Measurements from ENCODE around the gene GTF2F1. TPM values are rescaled to one million over a fixed set of nuclear protein-coding genes. Genes with fewer than 3 reads are reported as not detected.

The GTF2F1 gene
- polyA plus RNA-seq, 1 of the 3 experiments (the other 2 are of a cell fraction), result 104 TPM

DNA sequence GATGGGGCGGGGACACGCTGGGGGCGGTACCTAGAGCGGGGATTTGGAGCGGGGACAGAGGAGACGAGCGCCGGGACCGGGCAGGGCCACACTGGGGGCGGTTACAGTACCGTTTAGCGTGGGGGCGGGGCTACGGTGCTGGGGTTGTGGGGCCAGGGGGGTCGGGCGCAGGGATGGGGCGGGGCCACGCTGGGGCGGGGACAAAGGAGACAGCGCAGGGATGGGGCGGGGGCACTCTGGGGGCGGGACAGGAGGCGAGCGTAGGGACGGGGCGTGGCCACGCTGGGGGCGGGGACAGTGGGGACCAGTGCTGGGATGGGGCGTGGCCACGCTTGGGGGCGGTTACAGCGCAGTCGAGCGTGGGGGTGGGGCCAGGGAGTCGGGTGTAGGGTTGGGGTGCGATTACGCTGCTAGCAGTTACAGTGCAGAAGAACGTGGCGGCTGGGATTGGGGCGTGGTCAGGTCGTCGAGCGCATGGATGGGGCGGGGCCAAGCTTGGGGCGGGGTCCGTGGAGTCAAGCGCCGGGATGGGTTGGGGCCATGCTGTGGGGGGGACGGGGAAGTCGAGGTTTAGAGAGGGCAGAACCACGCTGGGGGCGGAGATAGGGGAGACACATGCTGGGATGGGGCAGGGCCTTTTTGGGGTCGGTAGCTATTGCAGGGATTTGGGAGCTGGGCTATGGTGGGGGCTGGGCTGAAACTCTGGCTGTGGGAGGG is 19.7 kb downstream of the GTF2F1 start (continued):
- TF ChIP-seq, protein P1, sequence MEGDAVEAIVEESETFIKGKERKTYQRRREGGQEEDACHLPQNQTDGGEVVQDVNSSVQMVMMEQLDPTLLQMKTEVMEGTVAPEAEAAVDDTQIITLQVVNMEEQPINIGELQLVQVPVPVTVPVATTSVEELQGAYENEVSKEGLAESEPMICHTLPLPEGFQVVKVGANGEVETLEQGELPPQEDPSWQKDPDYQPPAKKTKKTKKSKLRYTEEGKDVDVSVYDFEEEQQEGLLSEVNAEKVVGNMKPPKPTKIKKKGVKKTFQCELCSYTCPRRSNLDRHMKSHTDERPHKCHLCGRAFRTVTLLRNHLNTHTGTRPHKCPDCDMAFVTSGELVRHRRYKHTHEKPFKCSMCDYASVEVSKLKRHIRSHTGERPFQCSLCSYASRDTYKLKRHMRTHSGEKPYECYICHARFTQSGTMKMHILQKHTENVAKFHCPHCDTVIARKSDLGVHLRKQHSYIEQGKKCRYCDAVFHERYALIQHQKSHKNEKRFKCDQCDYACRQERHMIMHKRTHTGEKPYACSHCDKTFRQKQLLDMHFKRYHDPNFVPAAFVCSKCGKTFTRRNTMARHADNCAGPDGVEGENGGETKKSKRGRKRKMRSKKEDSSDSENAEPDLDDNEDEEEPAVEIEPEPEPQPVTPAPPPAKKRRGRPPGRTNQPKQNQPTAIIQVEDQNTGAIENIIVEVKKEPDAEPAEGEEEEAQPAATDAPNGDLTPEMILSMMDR (IDR thresholded peaks at IDR 0.05), result no peak
- TF ChIP-seq, protein P2, sequence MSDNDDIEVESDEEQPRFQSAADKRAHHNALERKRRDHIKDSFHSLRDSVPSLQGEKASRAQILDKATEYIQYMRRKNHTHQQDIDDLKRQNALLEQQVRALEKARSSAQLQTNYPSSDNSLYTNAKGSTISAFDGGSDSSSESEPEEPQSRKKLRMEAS (IDR thresholded peaks at IDR 0.05; ENCODE audit: low read depth), result peak; percentile 55; the same call in 1 of the 2 replicates

DNA sequence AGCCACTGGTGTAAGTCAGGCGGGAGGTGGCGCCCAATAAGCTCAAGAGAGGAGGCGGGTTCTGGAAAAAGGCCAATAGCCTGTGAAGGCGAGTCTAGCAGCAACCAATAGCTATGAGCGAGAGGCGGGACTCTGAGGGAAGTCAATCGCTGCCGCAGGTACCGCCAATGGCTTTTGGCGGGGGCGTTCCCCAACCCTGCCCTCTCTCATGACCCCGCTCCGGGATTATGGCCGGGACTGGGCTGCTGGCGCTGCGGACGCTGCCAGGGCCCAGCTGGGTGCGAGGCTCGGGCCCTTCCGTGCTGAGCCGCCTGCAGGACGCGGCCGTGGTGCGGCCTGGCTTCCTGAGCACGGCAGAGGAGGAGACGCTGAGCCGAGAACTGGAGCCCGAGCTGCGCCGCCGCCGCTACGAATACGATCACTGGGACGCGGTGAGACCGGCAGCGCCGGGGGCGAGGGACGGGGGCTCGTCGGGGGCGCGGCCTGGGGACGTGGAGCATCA is 20.3 kb downstream of the GTF2F1 start, which contains the start of gene ALKBH7:
Gene ALKBH7 (plus strand): TSS at position 201 of the 502 bp plus-strand sequence. CDS start 27 bp downstream, at position 228.
- Histone ChIP-seq H3K4me2 (peak within 1 kb of the TSS; percentile 93), H3K27ac (ENCODE audit: low read depth in 2 of 2, low read length in 1 of 2) (peak within 1 kb of the TSS; percentile 95 to 98), H3K27me3 (ENCODE audit: insufficient read depth) (no peaks in the 10 kb centered on the region), H3K79me2 (ENCODE audit: insufficient read depth) (peaks cover 8% of the 10 kb centered on the region), H4K20me1 (ENCODE audit: insufficient read depth) (no peaks in the 10 kb centered on the region), H2AFZ (ENCODE audit: low read depth) (peak within 1 kb of the TSS; percentile 88), H3F3A (replicated peaks; ENCODE audit: insufficient read depth) (peaks cover 11% of the 10 kb centered on the region), H3K9me2 (no peaks in the 10 kb centered on the region), H3K9ac (peak within 1 kb of the TSS; percentile 96), H3K4me1 (ENCODE audit: control insufficient read depth in 1 of 2, insufficient read depth in 2 of 2, low read depth in 1 of 2, low read length in 1 of 2) (peaks cover 6 to 22% of the 10 kb centered on the region in 2 experiments; a peak in 1 of 4 replicates), H3K4me3 (ENCODE audit: low read depth in 2 of 2, low read length in 1 of 2) (peak within 1 kb of the TSS; percentile 82 to 96), H3K9me3 (no peaks in the 10 kb centered on the region), H3K36me3 (replicated peaks in 1 of 2; ENCODE audit: control insufficient read depth in 1 of 2, insufficient read depth in 2 of 2, low read length in 1 of 2) (peaks cover 7 to 14% of the 10 kb centered on the region in 2 experiments)
- 2% methylated on average over 21 of the region's 47 CpGs for WGBS (ENCODE audit: low lambda C conversion rate)
- ChIA-PET CTCF (interaction anchor here (0.7 to 1.2 kb wide), 4 partner anchors 9 to 1196 kb away, joined by 3 to 4 read pairs (median 4); partner anchors contain the start of gene GTF2F1), POLR2A (interaction anchor here (0.7 to 1.8 kb wide), 7 partner anchors 10 to 67 kb away, joined by 3 to 8 read pairs (median 3); partner anchors contain the start of genes CLPP and KHSRP)
- peak; percentile 90 for DNase-seq
- peak; percentile 50 for TF ChIP-seq MXI1 (IDR thresholded peaks at IDR 0.05; ENCODE audit: low read depth, low read length)
- no peak for TF ChIP-seq RCOR1 (IDR thresholded peaks at IDR 0.05; ENCODE audit: low read length)
- peak; percentile 26 for TF ChIP-seq TAF1 (IDR thresholded peaks at IDR 0.05; ENCODE audit: borderline replicate concordance, low read depth, low read length)
- peak; percentile 32; the same call in 1 of the 2 replicates for TF ChIP-seq ELF1 (IDR thresholded peaks at IDR 0.05)
- TF ChIP-seq JUND (IDR thresholded peaks at IDR 0.05), result no peak
- peak; percentile 97 for TF ChIP-seq CHD2 (IDR thresholded peaks at IDR 0.05; ENCODE audit: low read length, partially characterized antibody)
- TF ChIP-seq TEAD4 (IDR thresholded peaks at IDR 0.05; ENCODE audit: borderline replicate concordance, insufficient read depth), result no peak
- TF ChIP-seq, protein P1 (IDR thresholded peaks at IDR 0.05), result no peak
- TF ChIP-seq, protein P3, sequence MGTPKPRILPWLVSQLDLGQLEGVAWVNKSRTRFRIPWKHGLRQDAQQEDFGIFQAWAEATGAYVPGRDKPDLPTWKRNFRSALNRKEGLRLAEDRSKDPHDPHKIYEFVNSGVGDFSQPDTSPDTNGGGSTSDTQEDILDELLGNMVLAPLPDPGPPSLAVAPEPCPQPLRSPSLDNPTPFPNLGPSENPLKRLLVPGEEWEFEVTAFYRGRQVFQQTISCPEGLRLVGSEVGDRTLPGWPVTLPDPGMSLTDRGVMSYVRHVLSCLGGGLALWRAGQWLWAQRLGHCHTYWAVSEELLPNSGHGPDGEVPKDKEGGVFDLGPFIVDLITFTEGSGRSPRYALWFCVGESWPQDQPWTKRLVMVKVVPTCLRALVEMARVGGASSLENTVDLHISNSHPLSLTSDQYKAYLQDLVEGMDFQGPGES (IDR thresholded peaks at IDR 0.05; ENCODE audit: low read depth, low read length), result peak; percentile 99
- TF ChIP-seq, protein P4, sequence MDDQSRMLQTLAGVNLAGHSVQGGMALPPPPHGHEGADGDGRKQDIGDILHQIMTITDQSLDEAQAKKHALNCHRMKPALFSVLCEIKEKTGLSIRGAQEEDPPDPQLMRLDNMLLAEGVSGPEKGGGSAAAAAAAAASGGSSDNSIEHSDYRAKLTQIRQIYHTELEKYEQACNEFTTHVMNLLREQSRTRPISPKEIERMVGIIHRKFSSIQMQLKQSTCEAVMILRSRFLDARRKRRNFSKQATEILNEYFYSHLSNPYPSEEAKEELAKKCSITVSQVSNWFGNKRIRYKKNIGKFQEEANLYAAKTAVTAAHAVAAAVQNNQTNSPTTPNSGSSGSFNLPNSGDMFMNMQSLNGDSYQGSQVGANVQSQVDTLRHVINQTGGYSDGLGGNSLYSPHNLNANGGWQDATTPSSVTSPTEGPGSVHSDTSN (IDR thresholded peaks at IDR 0.05), result peak; percentile 100
- TF ChIP-seq GABPA (IDR thresholded peaks at IDR 0.05; ENCODE audit: low read depth), result peak; percentile 43; the same call in 1 of the 2 replicates
- peak; percentile 67 for TF ChIP-seq YY1 (IDR thresholded peaks at IDR 0.05; ENCODE audit: low read depth)
- TF ChIP-seq, protein P2 (IDR thresholded peaks at IDR 0.05; ENCODE audit: low read depth), result 0 out of 2 replicates have a peak, but pooled peaks have one; percentile 7
